ENCODE results near the gene DCST1. TPM values are rescaled to one million over a fixed set of nuclear protein-coding genes. Genes with fewer than 3 reads are reported as not detected.

The DCST1 gene
- total and polyA plus RNA-seq, 5 donors from 2014 or later = 0.32 TPM; not detected in 4

- Histone ChIP-seq H3K9me3 (ENCODE audit: control insufficient read depth in 2 of 2, low read length in 2 of 2) (no peaks in the 10 kb centered on the region), H3K36me3 (ENCODE audit: control insufficient read depth, insufficient read depth, low read length) (peaks cover 16% of the 10 kb centered on the region), H3K27me3 (ENCODE audit: control insufficient read depth, insufficient read depth, low read length) (no peaks in the 10 kb centered on the region), H3K27ac (ENCODE audit: insufficient read depth, low read length, poor library complexity, severe bottlenecking) (peak overlapping the region; percentile 84), H3K4me1 (ENCODE audit: control insufficient read depth, insufficient read depth, low read length, poor library complexity, severe bottlenecking) (peaks cover 100% of the 10 kb centered on the region), H3K4me3 (ENCODE audit: low read depth, low read length) (peak overlapping the region; percentile 63)
- Mint-ChIP-seq H3K4me3 (peak overlapping the region; percentile 75 to 95 (median 89)), H3K4me1 (peaks cover 6 to 83% (median 52%) of the 10 kb centered on the region in 4 donors), H3K9me3 (no peaks in the 10 kb centered on the region), H3K27ac (peak overlapping the region; percentile 80 to 97 (median 92)), H3K36me3 (peaks cover 12% of the 10 kb centered on the region), H3K27me3 (no peaks in the 10 kb centered on the region)
- DNase-seq (no peak), ATAC-seq (ENCODE audit: low read depth in 2 of 2) (no peak)
Measured at GRCh38 chr1:155012776-155013602, 20.6 kb upstream of the DCST1 start.

- Histone ChIP-seq H3K36me3 (ENCODE audit: control insufficient read depth, insufficient read depth, low read length) (peaks cover 16% of the 10 kb centered on the region), H3K9me3 (ENCODE audit: control insufficient read depth in 2 of 2, low read length in 2 of 2) (no peaks in the 10 kb centered on the region), H3K4me3 (ENCODE audit: low read depth, low read length) (peak overlapping the region; percentile 60), H3K27me3 (ENCODE audit: control insufficient read depth, insufficient read depth, low read length) (no peaks in the 10 kb centered on the region), H3K27ac (ENCODE audit: insufficient read depth, low read length, poor library complexity, severe bottlenecking) (peak overlapping the region; percentile 84), H3K4me1 (ENCODE audit: control insufficient read depth, insufficient read depth, low read length, poor library complexity, severe bottlenecking) (peaks cover 99% of the 10 kb centered on the region)
- Mint-ChIP-seq H3K4me1 (peaks cover 6 to 79% (median 53%) of the 10 kb centered on the region in 4 donors), H3K27me3 (no peaks in the 10 kb centered on the region), H3K4me3 (peak overlapping the region; percentile 81 to 95 (median 90)), H3K27ac (peak overlapping the region; percentile 80 to 97 (median 92)), H3K36me3 (peaks cover 12% of the 10 kb centered on the region), H3K9me3 (no peaks in the 10 kb centered on the region)
- DNase-seq = peak; percentile 37 to 74 (median 42)
- ATAC-seq (ENCODE audit: low read depth in 2 of 2) = no peak
Measured at GRCh38 chr1:155013632-155014031, 20.0 kb upstream of the DCST1 start.

- Histone ChIP-seq H3K36me3 (ENCODE audit: control insufficient read depth, insufficient read depth, low read length) (peaks cover 18% of the 10 kb centered on the region), H3K27ac (ENCODE audit: insufficient read depth, low read length, poor library complexity, severe bottlenecking) (peak overlapping the region; percentile 84), H3K4me3 (ENCODE audit: low read depth, low read length) (no peak overlapping the region), H3K9me3 (ENCODE audit: control insufficient read depth in 2 of 2, low read length in 2 of 2) (no peaks in the 10 kb centered on the region), H3K27me3 (ENCODE audit: control insufficient read depth, insufficient read depth, low read length) (no peaks in the 10 kb centered on the region), H3K4me1 (ENCODE audit: control insufficient read depth, insufficient read depth, low read length, poor library complexity, severe bottlenecking) (peaks cover 86% of the 10 kb centered on the region)
- peak overlapping the region; percentile 81 to 91 (median 86) for H3K4me3 Mint-ChIP-seq
- peak overlapping the region; percentile 92 to 99 (median 92) for H3K27ac Mint-ChIP-seq
- DNase-seq (no peak), ATAC-seq (ENCODE audit: low read depth in 2 of 2) (no peak)
- no peaks in the 10 kb centered on the region for H3K27me3 Mint-ChIP-seq
- H3K4me1 Mint-ChIP-seq = peaks cover 12 to 82% (median 59%) of the 10 kb centered on the region in 4 donors
- peaks cover 0 to 2% (median 0%) of the 10 kb centered on the region in 7 donors for H3K9me3 Mint-ChIP-seq
- peaks cover 13% of the 10 kb centered on the region for H3K36me3 Mint-ChIP-seq
Measured at GRCh38 chr1:155014709-155015508, 18.7 kb upstream of the DCST1 start.

- Mint-ChIP-seq H3K4me3 (peak overlapping the region; percentile 62 to 89 (median 76)), H3K4me1 (peaks cover 14 to 81% (median 58%) of the 10 kb centered on the region in 4 donors), H3K9me3 (peaks cover 0 to 2% (median 0%) of the 10 kb centered on the region in 7 donors), H3K27me3 (no peaks in the 10 kb centered on the region), H3K27ac (peak overlapping the region; percentile 92 to 99 (median 94)), H3K36me3 (peaks cover 12% of the 10 kb centered on the region)
- peaks cover 18% of the 10 kb centered on the region for H3K36me3 ChIP-seq (ENCODE audit: control insufficient read depth, insufficient read depth, low read length)
- peaks cover 79% of the 10 kb centered on the region for H3K4me1 ChIP-seq (ENCODE audit: control insufficient read depth, insufficient read depth, low read length, poor library complexity, severe bottlenecking)
- no peak overlapping the region for H3K4me3 ChIP-seq (ENCODE audit: low read depth, low read length)
- ATAC-seq (ENCODE audit: low read depth in 2 of 2) = no peak
- peak overlapping the region; percentile 84 for H3K27ac ChIP-seq (ENCODE audit: insufficient read depth, low read length, poor library complexity, severe bottlenecking)
- H3K9me3 ChIP-seq (ENCODE audit: control insufficient read depth in 2 of 2, low read length in 2 of 2) = no peaks in the 10 kb centered on the region
- no peaks in the 10 kb centered on the region for H3K27me3 ChIP-seq (ENCODE audit: control insufficient read depth, insufficient read depth, low read length)
- DNase-seq = no peak
Measured at GRCh38 chr1:155015527-155016230, 17.9 kb upstream of the DCST1 start.

GRCh38 chr1:155016231-155016831 is 17.3 kb upstream of the DCST1 start:
- ATAC-seq (ENCODE audit: low read depth in 2 of 2) = no peak
- peak overlapping the region; percentile 62 to 89 (median 76) for H3K4me3 Mint-ChIP-seq

GRCh38 chr1:155017041-155017945 is 16.3 kb upstream of the DCST1 start:
- Mint-ChIP-seq H3K9me3 (peaks cover 0 to 2% (median 0%) of the 10 kb centered on the region in 7 donors), H3K4me3 (peak overlapping the region; percentile 71 to 89 (median 82)), H3K4me1 (peaks cover 14 to 73% (median 58%) of the 10 kb centered on the region in 4 donors), H3K27ac (peak overlapping the region; percentile 92 to 94 (median 93)), H3K36me3 (peaks cover 12% of the 10 kb centered on the region), H3K27me3 (no peaks in the 10 kb centered on the region)
- Histone ChIP-seq H3K4me3 (ENCODE audit: low read depth, low read length) (no peak overlapping the region), H3K36me3 (ENCODE audit: control insufficient read depth, insufficient read depth, low read length) (peaks cover 18% of the 10 kb centered on the region), H3K27me3 (ENCODE audit: control insufficient read depth, insufficient read depth, low read length) (no peaks in the 10 kb centered on the region), H3K27ac (ENCODE audit: insufficient read depth, low read length, poor library complexity, severe bottlenecking) (peak overlapping the region; percentile 84), H3K9me3 (ENCODE audit: control insufficient read depth in 2 of 2, low read length in 2 of 2) (no peaks in the 10 kb centered on the region), H3K4me1 (ENCODE audit: control insufficient read depth, insufficient read depth, low read length, poor library complexity, severe bottlenecking) (peaks cover 62% of the 10 kb centered on the region)
- ATAC-seq (ENCODE audit: low read depth in 2 of 2) = peak; percentile 90 to 94
- peak; percentile 82 to 92 (median 89) for DNase-seq

More at GRCh38 chr1:155016231-155016831, 17.3 kb upstream of the DCST1 start:
- Histone ChIP-seq H3K27ac (ENCODE audit: insufficient read depth, low read length, poor library complexity, severe bottlenecking) (peak overlapping the region; percentile 84), H3K27me3 (ENCODE audit: control insufficient read depth, insufficient read depth, low read length) (no peaks in the 10 kb centered on the region), H3K4me1 (ENCODE audit: control insufficient read depth, insufficient read depth, low read length, poor library complexity, severe bottlenecking) (peaks cover 72% of the 10 kb centered on the region), H3K36me3 (ENCODE audit: control insufficient read depth, insufficient read depth, low read length) (peaks cover 18% of the 10 kb centered on the region), H3K9me3 (ENCODE audit: control insufficient read depth in 2 of 2, low read length in 2 of 2) (no peaks in the 10 kb centered on the region), H3K4me3 (ENCODE audit: low read depth, low read length) (no peak overlapping the region)
- H3K27ac Mint-ChIP-seq = peak overlapping the region; percentile 92 to 99 (median 94)
- peaks cover 0 to 2% (median 0%) of the 10 kb centered on the region in 7 donors for H3K9me3 Mint-ChIP-seq
- peaks cover 12% of the 10 kb centered on the region for H3K36me3 Mint-ChIP-seq
- DNase-seq = peak; percentile 22 to 71 (median 36)
- no peaks in the 10 kb centered on the region for H3K27me3 Mint-ChIP-seq
- H3K4me1 Mint-ChIP-seq = peaks cover 14 to 75% (median 59%) of the 10 kb centered on the region in 4 donors

Measured in CD4-positive, CD25-positive, alpha-beta regulatory T cell (primary cell).